ENCODE measurements around the gene CASK.

Gene CASK

DNA sequence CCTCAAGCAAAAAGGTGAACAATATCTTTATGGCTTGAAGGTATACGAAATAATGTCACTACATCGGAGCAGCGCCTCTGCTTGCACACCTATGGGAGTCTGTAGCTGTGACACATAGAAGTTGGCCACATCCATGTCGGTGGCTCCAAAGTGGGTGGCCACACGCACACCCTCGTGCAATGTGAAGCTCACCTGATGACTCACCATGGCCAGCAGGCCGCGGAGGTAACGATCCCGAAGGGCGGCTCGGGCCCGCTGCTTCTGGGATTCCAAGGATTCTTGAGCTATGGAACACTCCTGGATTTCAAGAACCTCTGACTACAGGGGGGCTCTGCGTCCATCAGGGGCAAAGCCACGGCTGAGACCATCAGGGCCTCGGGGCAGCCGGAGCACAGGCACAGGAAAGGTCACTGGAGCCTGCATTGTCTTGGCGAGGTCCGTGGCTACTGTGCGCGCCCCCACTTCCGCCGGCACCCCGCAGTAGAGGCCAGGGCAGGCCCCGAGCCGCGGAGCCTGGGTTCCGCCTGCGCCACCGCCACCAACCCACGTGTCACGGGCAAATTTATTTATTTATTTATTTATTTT is 451.0 kb downstream of the CASK start:
- no peaks in the 10 kb centered on the region for H3K27me3 ChIP-seq (ENCODE audit: control insufficient read depth, insufficient read depth, low read length)
- TF ChIP-seq, protein P1, sequence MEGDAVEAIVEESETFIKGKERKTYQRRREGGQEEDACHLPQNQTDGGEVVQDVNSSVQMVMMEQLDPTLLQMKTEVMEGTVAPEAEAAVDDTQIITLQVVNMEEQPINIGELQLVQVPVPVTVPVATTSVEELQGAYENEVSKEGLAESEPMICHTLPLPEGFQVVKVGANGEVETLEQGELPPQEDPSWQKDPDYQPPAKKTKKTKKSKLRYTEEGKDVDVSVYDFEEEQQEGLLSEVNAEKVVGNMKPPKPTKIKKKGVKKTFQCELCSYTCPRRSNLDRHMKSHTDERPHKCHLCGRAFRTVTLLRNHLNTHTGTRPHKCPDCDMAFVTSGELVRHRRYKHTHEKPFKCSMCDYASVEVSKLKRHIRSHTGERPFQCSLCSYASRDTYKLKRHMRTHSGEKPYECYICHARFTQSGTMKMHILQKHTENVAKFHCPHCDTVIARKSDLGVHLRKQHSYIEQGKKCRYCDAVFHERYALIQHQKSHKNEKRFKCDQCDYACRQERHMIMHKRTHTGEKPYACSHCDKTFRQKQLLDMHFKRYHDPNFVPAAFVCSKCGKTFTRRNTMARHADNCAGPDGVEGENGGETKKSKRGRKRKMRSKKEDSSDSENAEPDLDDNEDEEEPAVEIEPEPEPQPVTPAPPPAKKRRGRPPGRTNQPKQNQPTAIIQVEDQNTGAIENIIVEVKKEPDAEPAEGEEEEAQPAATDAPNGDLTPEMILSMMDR (IDR thresholded peaks at IDR 0.05), result no peak
- H3K9ac ChIP-seq, result no peak overlapping the region
- no peaks in the 10 kb centered on the region for H3K36me3 ChIP-seq (ENCODE audit: control insufficient read depth, insufficient read depth, low read length)
- H2AFZ ChIP-seq, result no peak overlapping the region
- no peak overlapping the region for H3K27ac ChIP-seq
- H3K79me2 ChIP-seq, result no peaks in the 10 kb centered on the region
- H3K4me3 ChIP-seq (ENCODE audit: low read depth, low read length), result no peak overlapping the region
- no peak overlapping the region for H3K4me2 ChIP-seq (ENCODE audit: low read length)
- no peaks in the 10 kb centered on the region for H3K9me3 ChIP-seq (ENCODE audit: control insufficient read depth, low read length)
- H3K4me1 ChIP-seq, result peaks cover 3% of the 10 kb centered on the region

DNA sequence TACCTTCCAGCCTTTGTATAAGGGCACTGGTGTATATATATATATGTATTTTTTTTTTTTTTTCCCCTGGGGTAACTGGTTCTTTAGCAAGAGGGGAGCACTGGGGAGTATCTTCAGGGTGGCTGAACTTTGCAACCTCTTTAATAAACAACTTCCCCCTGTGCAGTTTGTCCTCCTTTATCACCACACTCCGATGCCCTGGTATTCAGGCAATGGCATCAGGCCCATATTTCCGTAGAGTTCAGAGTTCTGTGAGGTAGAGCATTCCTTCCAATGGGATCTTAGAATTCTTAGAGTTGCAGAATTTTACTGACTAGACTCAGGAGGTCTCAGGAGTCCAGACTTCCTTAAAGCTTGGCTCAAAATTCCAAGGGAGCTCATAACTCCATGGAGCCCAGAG is 451.6 kb downstream of the CASK start:
- Histone ChIP-seq H3K27me3 (ENCODE audit: control insufficient read depth, insufficient read depth, low read length) (no peaks in the 10 kb centered on the region), H3K27ac (no peak overlapping the region), H3K4me1 (peaks cover 3% of the 10 kb centered on the region), H2AFZ (no peak overlapping the region), H3K9me3 (ENCODE audit: control insufficient read depth, low read length) (no peaks in the 10 kb centered on the region), H3K36me3 (ENCODE audit: control insufficient read depth, insufficient read depth, low read length) (no peaks in the 10 kb centered on the region), H3K4me3 (ENCODE audit: low read depth, low read length) (no peak overlapping the region), H3K4me2 (ENCODE audit: low read length) (no peak overlapping the region), H3K79me2 (no peaks in the 10 kb centered on the region), H3K9ac (no peak overlapping the region)
- TF ChIP-seq, protein P1 (IDR thresholded peaks at IDR 0.05), result no peak

DNA sequence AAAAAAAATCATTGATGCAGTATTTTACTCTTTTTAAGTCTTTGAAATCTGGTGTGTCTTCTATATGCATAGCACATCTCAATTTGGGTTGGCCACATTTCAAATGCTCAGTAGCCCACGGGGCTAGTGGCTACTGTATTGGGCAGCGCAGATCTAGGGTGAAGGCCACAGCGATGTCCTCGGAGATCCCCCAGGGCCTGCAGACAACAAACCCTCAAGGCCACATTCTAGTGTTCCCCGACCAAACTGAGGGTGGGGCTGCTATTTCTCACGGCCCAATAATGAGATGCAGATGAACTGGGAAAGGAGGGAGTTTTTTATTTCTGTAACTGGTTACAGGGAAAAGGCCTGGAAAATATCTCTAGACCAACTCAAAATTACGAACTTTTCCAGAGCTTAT is 452.6 kb downstream of the CASK start:
- TF ChIP-seq, protein P1 (IDR thresholded peaks at IDR 0.05), result no peak
- H3K9ac ChIP-seq, result no peak overlapping the region
- H3K79me2 ChIP-seq, result no peaks in the 10 kb centered on the region
- no peak overlapping the region for H2AFZ ChIP-seq
- H3K4me3 ChIP-seq (ENCODE audit: low read depth, low read length), result no peak overlapping the region
- H3K36me3 ChIP-seq (ENCODE audit: control insufficient read depth, insufficient read depth, low read length), result no peaks in the 10 kb centered on the region
- no peaks in the 10 kb centered on the region for H3K9me3 ChIP-seq (ENCODE audit: control insufficient read depth, low read length)
- H3K4me1 ChIP-seq, result peaks cover 3% of the 10 kb centered on the region
- H3K4me2 ChIP-seq (ENCODE audit: low read length), result no peak overlapping the region
- no peaks in the 10 kb centered on the region for H3K27me3 ChIP-seq (ENCODE audit: control insufficient read depth, insufficient read depth, low read length)
- no peak overlapping the region for H3K27ac ChIP-seq

DNA sequence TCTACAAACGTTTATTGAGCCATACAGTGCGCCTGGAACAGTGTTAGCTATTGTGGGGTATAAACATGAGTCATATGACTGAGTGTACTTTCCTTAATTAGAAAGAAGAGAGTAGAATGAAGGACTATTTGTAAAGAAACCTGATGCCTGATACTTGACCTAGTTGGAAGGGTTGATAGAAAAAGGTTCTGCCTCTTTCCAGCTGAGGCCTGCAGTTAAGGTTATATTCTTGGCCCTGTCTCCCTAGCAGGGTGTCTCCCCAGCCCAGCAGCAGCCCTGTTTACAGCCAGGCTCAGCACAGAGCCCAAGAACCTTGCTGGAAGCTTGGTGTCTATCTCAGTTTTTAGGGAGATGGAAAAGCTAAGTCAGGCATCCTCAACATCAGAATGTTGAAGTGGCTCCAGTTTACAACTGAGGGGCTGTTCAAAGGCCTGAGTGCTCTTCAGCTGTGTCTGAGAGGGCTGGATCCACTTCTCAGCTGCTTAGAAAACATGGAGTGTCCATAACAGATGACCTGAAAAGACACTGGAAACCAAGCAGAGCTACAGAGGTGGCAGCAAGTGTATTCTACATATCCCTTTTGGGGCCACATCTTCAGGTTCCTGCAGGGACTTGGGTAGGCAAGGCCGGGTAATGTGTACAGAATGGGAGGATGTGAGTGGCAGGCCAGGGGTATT is 454.6 kb downstream of the CASK start:
- Histone ChIP-seq H3K27me3 (ENCODE audit: control insufficient read depth, insufficient read depth, low read length) (no peaks in the 10 kb centered on the region), H3K4me2 (ENCODE audit: low read length) (no peak overlapping the region), H2AFZ (peak overlapping the region; percentile 58), H3K9ac (no peak overlapping the region), H3K4me1 (peaks cover 3% of the 10 kb centered on the region), H3K27ac (peak overlapping the region; percentile 59), H3K9me3 (ENCODE audit: control insufficient read depth, low read length) (no peaks in the 10 kb centered on the region), H3K36me3 (ENCODE audit: control insufficient read depth, insufficient read depth, low read length) (no peaks in the 10 kb centered on the region), H3K4me3 (ENCODE audit: low read depth, low read length) (no peak overlapping the region), H3K79me2 (no peaks in the 10 kb centered on the region)
- TF ChIP-seq, protein P1 (IDR thresholded peaks at IDR 0.05), result no peak

All from parathyroid adenoma (tissue), 2 donors.